ENCODE results near the gene PDGFA. TPM values are rescaled to one million over a fixed set of nuclear protein-coding genes. Genes with fewer than 3 reads are reported as not detected.

PDGFA gene
- 3.9 TPM for polyA plus RNA-seq (2012; ENCODE audit: insufficient read length, low read depth)

DNA sequence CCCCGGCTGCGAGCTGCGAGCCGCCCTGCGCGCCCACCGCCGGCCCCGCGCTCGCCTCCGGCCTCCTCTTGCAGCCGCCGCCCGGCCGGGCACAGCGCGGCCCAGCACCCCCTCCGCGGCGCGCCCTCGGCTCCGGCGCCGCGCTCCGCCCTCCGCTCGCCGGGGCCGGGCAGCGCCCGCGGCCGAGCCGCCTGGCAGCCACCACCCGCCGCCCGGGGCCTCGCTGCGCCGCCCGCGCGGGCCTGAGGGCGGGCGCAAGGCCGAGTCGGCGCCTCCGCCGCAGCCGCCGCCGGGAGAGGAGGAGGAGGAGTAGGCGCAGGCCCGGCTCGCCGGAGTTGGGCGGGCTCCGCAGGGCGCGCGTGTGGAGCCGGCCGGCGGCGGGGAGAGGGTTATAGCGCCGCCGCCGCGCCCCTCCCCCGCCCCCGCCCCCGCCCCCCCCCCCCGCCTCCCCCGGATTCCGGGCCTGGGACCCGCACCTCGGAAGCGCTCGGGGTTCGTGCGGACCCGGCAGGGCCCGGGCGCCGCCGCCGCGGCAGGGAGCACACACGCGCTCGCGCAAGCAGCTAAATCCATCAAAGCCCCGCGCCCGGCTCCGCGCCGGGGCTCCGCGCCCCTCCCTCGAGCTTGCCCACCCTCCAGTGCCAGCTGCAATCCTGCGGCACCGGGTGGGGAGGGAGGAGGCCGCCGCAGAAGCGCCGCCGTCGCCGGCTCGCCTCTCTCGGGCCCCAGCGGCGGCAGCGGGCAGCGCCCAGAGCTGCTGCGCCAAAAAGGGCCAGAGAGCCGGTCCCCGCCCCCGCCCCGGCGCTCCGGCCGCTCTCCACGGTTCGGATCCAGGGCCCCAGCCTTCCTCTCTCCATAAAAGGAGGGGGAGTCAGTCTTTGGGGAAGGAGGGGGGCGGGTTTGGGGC lies at the start of gene PDGFA:
Gene PDGFA (minus strand): TSS at position 363 of the 907 bp plus-strand sequence. CDS start 845 bp downstream, outside the sequence.
- TF ChIP-seq FOXP2 (optimal IDR thresholded peaks at IDR 0.05; ENCODE audit: borderline replicate concordance, extremely low read depth, extremely low read length, insufficient read depth): no peak
- no peak for TF ChIP-seq TAF1 (IDR thresholded peaks at IDR 0.05; ENCODE audit: borderline replicate concordance, insufficient read depth, low read length)
- TF ChIP-seq, protein P1, sequence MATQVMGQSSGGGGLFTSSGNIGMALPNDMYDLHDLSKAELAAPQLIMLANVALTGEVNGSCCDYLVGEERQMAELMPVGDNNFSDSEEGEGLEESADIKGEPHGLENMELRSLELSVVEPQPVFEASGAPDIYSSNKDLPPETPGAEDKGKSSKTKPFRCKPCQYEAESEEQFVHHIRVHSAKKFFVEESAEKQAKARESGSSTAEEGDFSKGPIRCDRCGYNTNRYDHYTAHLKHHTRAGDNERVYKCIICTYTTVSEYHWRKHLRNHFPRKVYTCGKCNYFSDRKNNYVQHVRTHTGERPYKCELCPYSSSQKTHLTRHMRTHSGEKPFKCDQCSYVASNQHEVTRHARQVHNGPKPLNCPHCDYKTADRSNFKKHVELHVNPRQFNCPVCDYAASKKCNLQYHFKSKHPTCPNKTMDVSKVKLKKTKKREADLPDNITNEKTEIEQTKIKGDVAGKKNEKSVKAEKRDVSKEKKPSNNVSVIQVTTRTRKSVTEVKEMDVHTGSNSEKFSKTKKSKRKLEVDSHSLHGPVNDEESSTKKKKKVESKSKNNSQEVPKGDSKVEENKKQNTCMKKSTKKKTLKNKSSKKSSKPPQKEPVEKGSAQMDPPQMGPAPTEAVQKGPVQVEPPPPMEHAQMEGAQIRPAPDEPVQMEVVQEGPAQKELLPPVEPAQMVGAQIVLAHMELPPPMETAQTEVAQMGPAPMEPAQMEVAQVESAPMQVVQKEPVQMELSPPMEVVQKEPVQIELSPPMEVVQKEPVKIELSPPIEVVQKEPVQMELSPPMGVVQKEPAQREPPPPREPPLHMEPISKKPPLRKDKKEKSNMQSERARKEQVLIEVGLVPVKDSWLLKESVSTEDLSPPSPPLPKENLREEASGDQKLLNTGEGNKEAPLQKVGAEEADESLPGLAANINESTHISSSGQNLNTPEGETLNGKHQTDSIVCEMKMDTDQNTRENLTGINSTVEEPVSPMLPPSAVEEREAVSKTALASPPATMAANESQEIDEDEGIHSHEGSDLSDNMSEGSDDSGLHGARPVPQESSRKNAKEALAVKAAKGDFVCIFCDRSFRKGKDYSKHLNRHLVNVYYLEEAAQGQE (IDR thresholded peaks at IDR 0.05; ENCODE audit: insufficient read depth in 1 of 2, low read depth in 2 of 2, low read length in 2 of 2): no peak
- TF ChIP-seq SIN3A (IDR thresholded peaks at IDR 0.05; ENCODE audit: borderline replicate concordance, insufficient read depth, low read length): no peak
- TF ChIP-seq POLR2AphosphoS5 (IDR thresholded peaks at IDR 0.05; ENCODE audit: low read depth, low read length): no peak

- TF ChIP-seq, protein P1 (IDR thresholded peaks at IDR 0.05; ENCODE audit: insufficient read depth in 1 of 2, low read depth in 2 of 2, low read length in 2 of 2): no peak
- TF ChIP-seq POLR2AphosphoS5 (IDR thresholded peaks at IDR 0.05; ENCODE audit: low read depth, low read length) (no peak), TAF1 (IDR thresholded peaks at IDR 0.05; ENCODE audit: borderline replicate concordance, insufficient read depth, low read length) (no peak), FOXP2 (optimal IDR thresholded peaks at IDR 0.05; ENCODE audit: borderline replicate concordance, extremely low read depth, extremely low read length, insufficient read depth) (no peak), SIN3A (IDR thresholded peaks at IDR 0.05; ENCODE audit: borderline replicate concordance, insufficient read depth, low read length) (no peak)
Measured at GRCh38 chr7:568031-568951, 48.6 kb upstream of the PDGFA start.

- TF ChIP-seq TAF1 (IDR thresholded peaks at IDR 0.05; ENCODE audit: borderline replicate concordance, insufficient read depth, low read length): no peak
- no peak for TF ChIP-seq SIN3A (IDR thresholded peaks at IDR 0.05; ENCODE audit: borderline replicate concordance, insufficient read depth, low read length)
- no peak for TF ChIP-seq FOXP2 (optimal IDR thresholded peaks at IDR 0.05; ENCODE audit: borderline replicate concordance, extremely low read depth, extremely low read length, insufficient read depth)
- no peak for TF ChIP-seq POLR2AphosphoS5 (IDR thresholded peaks at IDR 0.05; ENCODE audit: low read depth, low read length)
- TF ChIP-seq, protein P1 (IDR thresholded peaks at IDR 0.05; ENCODE audit: insufficient read depth in 1 of 2, low read depth in 2 of 2, low read length in 2 of 2): no peak
Measured at GRCh38 chr7:567305-567883, 47.7 kb upstream of the PDGFA start.

DNA sequence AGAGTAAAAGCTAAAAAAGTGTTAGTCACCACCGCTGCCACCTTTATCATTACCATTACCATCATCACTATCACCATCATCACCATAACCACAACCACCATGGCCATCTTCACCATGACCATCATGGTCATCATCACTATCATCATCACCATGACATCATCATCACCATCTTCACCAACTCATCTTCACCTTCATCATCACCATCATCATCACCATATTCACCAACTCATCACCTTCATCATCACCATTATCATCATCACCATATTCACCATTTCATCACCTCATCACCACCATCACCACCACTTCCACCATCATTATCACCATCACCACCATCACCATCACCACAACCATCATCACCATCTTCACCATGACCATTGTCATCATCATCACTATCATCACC lies 46.5 kb upstream of the PDGFA start:
- no peak for TF ChIP-seq POLR2AphosphoS5 (IDR thresholded peaks at IDR 0.05; ENCODE audit: low read depth, low read length)
- no peak for TF ChIP-seq FOXP2 (optimal IDR thresholded peaks at IDR 0.05; ENCODE audit: borderline replicate concordance, extremely low read depth, extremely low read length, insufficient read depth)
- TF ChIP-seq TAF1 (IDR thresholded peaks at IDR 0.05; ENCODE audit: borderline replicate concordance, insufficient read depth, low read length): no peak
- TF ChIP-seq, protein P1 (IDR thresholded peaks at IDR 0.05; ENCODE audit: insufficient read depth in 1 of 2, low read depth in 2 of 2, low read length in 2 of 2): no peak
- TF ChIP-seq SIN3A (IDR thresholded peaks at IDR 0.05; ENCODE audit: borderline replicate concordance, insufficient read depth, low read length): no peak
